Limb (tissue), 2 donors: ENCODE measurements around the gene ATP7A.
"Not testable (repeated sequence)": the region's sequence is repeated elsewhere in the genome, so short reads cannot be mapped to it uniquely, and the experiment has no call there.

Source experiments
- DNase-seq, 2 donors: peaks; one replicate each; pipeline ENCODE4 v3.0.0-alpha.2; 2016; ENCODE audit errors: extremely low spot score in 2 of 2

The ATP7A gene

GRCh38 chrX:77910108-77910840 is at the start of gene ATP7A:
TSS of gene ATP7A (plus strand) at chrX:77910693. CDS start at chrX:77971642, 60,949 bp downstream.
- peak; percentile 84 to 90 for DNase-seq

GRCh38 chrX:77875372-77875771 is 35.1 kb upstream of the ATP7A start:
- DNase-seq: no peak

GRCh38 chrX:77881418-77881817 is 29.1 kb upstream of the ATP7A start:
- DNase-seq: not testable (repeated sequence)

- DNase-seq: no peak
Measured at GRCh38 chrX:77892887-77893286, 17.6 kb upstream of the ATP7A start.

GRCh38 chrX:77893713-77894112 is 16.8 kb upstream of the ATP7A start:
- DNase-seq: no peak

- DNase-seq: peak; percentile 89 to 91
Measured at GRCh38 chrX:77894921-77895886, 15.3 kb upstream of the ATP7A start, which contains the start of gene MAGT1. TSS of gene MAGT1 (minus strand) at chrX:77895435. CDS start at chrX:77895410, 25 bp downstream.

GRCh38 chrX:77899081-77899828 is 11.2 kb upstream of the ATP7A start, which contains the start of gene COX7B:
TSS of gene COX7B (plus strand) at chrX:77899468. CDS start at chrX:77899554, 86 bp downstream.
- DNase-seq: peak; percentile 74 to 93

- no peak for DNase-seq
Measured at GRCh38 chrX:77900688-77901087, 9.8 kb upstream of the ATP7A start.

GRCh38 chrX:77901506-77901905 is 9.0 kb upstream of the ATP7A start:
- no peak for DNase-seq

GRCh38 chrX:77917294-77917933 is 6.9 kb downstream of the ATP7A start:
- DNase-seq: no peak

GRCh38 chrX:77918568-77918967 is 8.1 kb downstream of the ATP7A start:
- no peak for DNase-seq

- not testable (repeated sequence) for DNase-seq
Measured at GRCh38 chrX:77919370-77919769, 8.9 kb downstream of the ATP7A start.

GRCh38 chrX:77922787-77923186 is 12.3 kb downstream of the ATP7A start:
- no peak for DNase-seq

GRCh38 chrX:77924320-77924859 is 13.9 kb downstream of the ATP7A start:
- DNase-seq: no peak

GRCh38 chrX:77925764-77926163 is 15.3 kb downstream of the ATP7A start:
- no peak for DNase-seq

- no peak for DNase-seq
Measured at GRCh38 chrX:77930581-77930980, 20.1 kb downstream of the ATP7A start.

GRCh38 chrX:77935886-77936285 is 25.4 kb downstream of the ATP7A start:
- no peak for DNase-seq

- no peak for DNase-seq
Measured at GRCh38 chrX:77936299-77936698, 25.8 kb downstream of the ATP7A start.

- DNase-seq: no peak
Measured at GRCh38 chrX:77937291-77937690, 26.8 kb downstream of the ATP7A start.

GRCh38 chrX:77938083-77938680 is 27.7 kb downstream of the ATP7A start:
- DNase-seq: no peak
